WTC11 (cell line): ENCODE measurements around the gene SDK2. TPM values are rescaled to one million over a fixed set of nuclear protein-coding genes. Genes with fewer than 3 reads are reported as not detected.

Source experiments
- ATAC-seq: fragments of 200-7000 bp; cut with Tn5 transposase; 2 replicates; pipeline ENCODE4 v1.10.0; 2021; ENCODE audit warnings: mild to moderate bottlenecking, moderate library complexity
- CTCF ChIA-PET: fragments of 300-600 bp; sonication (Branson Sonifier 250); formaldehyde crosslinking; loops from one replicate; lab custom pipeline; 2021; ENCODE audit warnings: antibody characterized with exemption; lab: Charles Lee
- POLR2A ChIA-PET: fragments of 350-600 bp; sonication (Branson Sonifier 250); formaldehyde crosslinking; loops from one replicate; lab custom pipeline; 2021; ENCODE audit warnings: antibody characterized with exemption; lab: Charles Lee
- DNase-seq: peaks from one replicate; pipeline ENCODE4 v3.0.0; 2021; ENCODE audit warnings: low spot score
- H3K27ac Mint-ChIP-seq: 2 replicates; pipeline ENCODE4 v1.8.0; 2021; ENCODE audit warnings: mixed read lengths
- H3K27me3 Mint-ChIP-seq: 2 replicates; pipeline ENCODE4 v1.8.0; 2021; ENCODE audit warnings: low read depth, mild to moderate bottlenecking, moderate library complexity, mixed read lengths
- H3K36me3 Mint-ChIP-seq: 2 replicates; pipeline ENCODE4 v1.8.0; 2021; ENCODE audit warnings: mixed read lengths
- H3K4me1 Mint-ChIP-seq: 2 replicates; pipeline ENCODE4 v1.8.0; 2022; ENCODE audit warnings: mixed read lengths
- H3K4me3 Mint-ChIP-seq: 2 replicates; pipeline ENCODE4 v1.8.0; 2021; ENCODE audit warnings: mild to moderate bottlenecking, moderate library complexity, mixed read lengths
- H3K9me3 Mint-ChIP-seq: 2 replicates; pipeline ENCODE4 v1.8.0; 2021; ENCODE audit warnings: mixed read lengths
- CREB1 ChIP-seq: sonication (generic); formaldehyde crosslinking; IDR thresholded peaks from 2 replicates; pipeline ENCODE4 v1.8.0; 2023; ENCODE audit warnings: mild to moderate bottlenecking, missing genetic modification reagents
- CREM ChIP-seq: sonication (generic); formaldehyde crosslinking; IDR thresholded peaks from 2 replicates; pipeline ENCODE4 v1.8.1; 2022; ENCODE audit warnings: mild to moderate bottlenecking, missing genetic modification reagents, moderate library complexity
- FOXK1 ChIP-seq: sonication (generic); formaldehyde crosslinking; IDR thresholded peaks from 2 replicates; pipeline ENCODE4 v1.8.0; 2022; ENCODE audit warnings: mild to moderate bottlenecking, moderate library complexity, missing genetic modification reagents
- HMGXB4 ChIP-seq: sonication (generic); formaldehyde crosslinking; IDR thresholded peaks from 2 replicates; pipeline ENCODE4 v1.8.1; 2023; ENCODE audit warnings: mild to moderate bottlenecking, moderate library complexity, missing genetic modification reagents
- IRF2 ChIP-seq: sonication (generic); formaldehyde crosslinking; IDR thresholded peaks from 2 replicates; pipeline ENCODE4 v1.8.0; 2022; ENCODE audit warnings: low read depth, missing genetic modification reagents, borderline replicate concordance
- JAZF1 ChIP-seq: fragments of 250-450 bp; sonication (Bioruptor Pico); IDR thresholded peaks from 2 replicates; pipeline ENCODE4 v1.9.0; 2021; ENCODE audit warnings: moderate library complexity, mild to moderate bottlenecking, inconsistent platforms
- OVOL2 ChIP-seq: fragments of 250-450 bp; sonication (Bioruptor Pico); IDR thresholded peaks from 2 replicates; pipeline ENCODE4 v1.9.0; 2021; ENCODE audit warnings: mild to moderate bottlenecking, borderline replicate concordance
- RORB ChIP-seq: fragments of 250-450 bp; sonication (Bioruptor Pico); IDR thresholded peaks from 2 replicates; pipeline ENCODE4 v1.9.0; 2021; ENCODE audit warnings: mild to moderate bottlenecking
- SMAD4 ChIP-seq: sonication (generic); formaldehyde crosslinking; IDR thresholded peaks from 2 replicates; pipeline ENCODE4 v1.8.0; 2022; ENCODE audit warnings: mild to moderate bottlenecking, missing genetic modification reagents
- STAT6 ChIP-seq: sonication (generic); formaldehyde crosslinking; conservative IDR thresholded peaks from 2 replicates; pipeline ENCODE4 v1.8.1; 2023; ENCODE audit warnings: mild to moderate bottlenecking, low read depth, missing genetic modification reagents, moderate library complexity
- TEAD4 ChIP-seq: sonication (generic); formaldehyde crosslinking; IDR thresholded peaks from 2 replicates; pipeline ENCODE4 v1.8.0; 2022; ENCODE audit warnings: mild to moderate bottlenecking, missing genetic modification reagents
- TP53 ChIP-seq: sonication (generic); formaldehyde crosslinking; IDR thresholded peaks from 2 replicates; pipeline ENCODE4 v1.8.1; 2023; ENCODE audit warnings: mild to moderate bottlenecking, missing genetic modification reagents
- USF2 ChIP-seq: sonication (generic); formaldehyde crosslinking; IDR thresholded peaks from 2 replicates; pipeline ENCODE4 v1.8.1; 2023; ENCODE audit warnings: mild to moderate bottlenecking, missing genetic modification reagents, moderate library complexity
- ZBTB21 ChIP-seq: sonication (generic); formaldehyde crosslinking; IDR thresholded peaks from 2 replicates; pipeline ENCODE4 v1.8.1; 2023; ENCODE audit warnings: mild to moderate bottlenecking, missing genetic modification reagents, borderline replicate concordance
- ZNF671 ChIP-seq: fragments of 250-450 bp; sonication (Bioruptor Pico); IDR thresholded peaks from 2 replicates; pipeline ENCODE4 v1.8.0; 2021; ENCODE audit warnings: mild to moderate bottlenecking
- total RNA-seq: library from RNA; stranded (reverse); gene quantifications from 3 replicates; pipeline ENCODE4 v1.2.3, GENCODE V29; 2021
- TF ChIP-seq, protein P1 (sequence below): sonication (generic); formaldehyde crosslinking; IDR thresholded peaks from 2 replicates; pipeline ENCODE4 v1.8.0; 2023; ENCODE audit warnings: missing genetic modification reagents
- TF ChIP-seq, protein P2 (sequence below): sonication (generic); formaldehyde crosslinking; IDR thresholded peaks from 2 replicates; pipeline ENCODE4 v1.8.1; 2023; ENCODE audit warnings: mild to moderate bottlenecking, missing genetic modification reagents
- TF ChIP-seq, protein P3 (sequence below): sonication (generic); formaldehyde crosslinking; IDR thresholded peaks from 2 replicates; pipeline ENCODE4 v1.8.0; 2023; ENCODE audit warnings: missing genetic modification reagents, mild to moderate bottlenecking, borderline replicate concordance
- TF ChIP-seq, protein P4 (sequence below): sonication (generic); formaldehyde crosslinking; IDR thresholded peaks from 2 replicates; pipeline ENCODE4 v1.8.1; 2023; ENCODE audit warnings: mild to moderate bottlenecking, missing genetic modification reagents
- TF ChIP-seq, protein P5 (sequence below): fragments of 250-450 bp; sonication (Bioruptor Pico); IDR thresholded peaks from 2 replicates; pipeline ENCODE4 v1.9.0; 2021; ENCODE audit warnings: mild to moderate bottlenecking
- TF ChIP-seq, protein P6 (sequence below): sonication (generic); formaldehyde crosslinking; IDR thresholded peaks from 2 replicates; pipeline ENCODE4 v1.8.1; 2022; ENCODE audit warnings: missing genetic modification reagents, borderline replicate concordance

SDK2 gene
- total RNA-seq, 1 experiment from 2014 or later, result 14.8 TPM

- TF ChIP-seq STAT6 (CRISPR knock-in tag) (no peak), CREB1 (CRISPR knock-in tag) (no peak), TP53 (no peak)
- TF ChIP-seq, protein P1, sequence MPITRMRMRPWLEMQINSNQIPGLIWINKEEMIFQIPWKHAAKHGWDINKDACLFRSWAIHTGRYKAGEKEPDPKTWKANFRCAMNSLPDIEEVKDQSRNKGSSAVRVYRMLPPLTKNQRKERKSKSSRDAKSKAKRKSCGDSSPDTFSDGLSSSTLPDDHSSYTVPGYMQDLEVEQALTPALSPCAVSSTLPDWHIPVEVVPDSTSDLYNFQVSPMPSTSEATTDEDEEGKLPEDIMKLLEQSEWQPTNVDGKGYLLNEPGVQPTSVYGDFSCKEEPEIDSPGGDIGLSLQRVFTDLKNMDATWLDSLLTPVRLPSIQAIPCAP (CRISPR knock-in tag), result no peak
These were observed 197.6 kb downstream of the SDK2 start (continued) for GRCh38 chr17:73446617-73447016.

DNA sequence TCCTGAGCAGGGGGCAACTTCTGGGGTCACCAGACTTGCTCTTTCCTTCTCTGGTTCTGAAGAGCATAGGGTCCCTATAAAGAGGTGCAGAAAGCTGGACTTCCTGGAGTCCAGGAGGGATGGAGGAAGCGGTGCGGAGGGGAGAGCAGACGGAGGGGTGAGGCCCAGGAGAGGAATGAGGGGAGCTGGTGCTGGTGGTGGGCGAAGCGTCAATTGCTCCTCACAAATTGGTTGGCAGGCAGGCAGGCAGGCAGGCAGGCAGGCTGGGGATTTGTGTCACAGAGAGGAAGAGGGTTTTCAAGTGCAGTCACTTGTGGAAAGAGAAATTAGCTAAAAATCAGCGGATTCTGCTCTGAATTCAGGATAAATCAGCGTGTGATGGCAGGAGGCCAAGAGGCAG lies 198.8 kb downstream of the SDK2 start:
- POLR2A ChIA-PET, result no interaction called here
- Mint-ChIP-seq H3K9me3 (peaks cover 5% of the 10 kb centered on the region), H3K27me3 (no peaks in the 10 kb centered on the region), H3K4me3 (no peak overlapping the region), H3K36me3 (peaks cover 3% of the 10 kb centered on the region; the same call in 1 of the 2 replicates), H3K27ac (peak overlapping the region; percentile 9; the same call in 1 of the 2 replicates), H3K4me1 (0 out of 2 replicates have a peak, but pooled peaks cover 2% of the 10 kb centered on the region)
- ATAC-seq, result no peak
- CTCF ChIA-PET, result interaction anchor here (1.5 kb wide), 1 partner anchor 16 kb away, joined by 4 read pairs; no protein-coding TSS in a partner anchor
- no peak for DNase-seq
- TF ChIP-seq JAZF1 (CRISPR knock-in tag), result no peak
- no peak for TF ChIP-seq CREM (CRISPR knock-in tag)
- TF ChIP-seq ZBTB21 (CRISPR knock-in tag), result no peak
- TF ChIP-seq USF2 (CRISPR knock-in tag), result no peak
- TF ChIP-seq, protein P2, sequence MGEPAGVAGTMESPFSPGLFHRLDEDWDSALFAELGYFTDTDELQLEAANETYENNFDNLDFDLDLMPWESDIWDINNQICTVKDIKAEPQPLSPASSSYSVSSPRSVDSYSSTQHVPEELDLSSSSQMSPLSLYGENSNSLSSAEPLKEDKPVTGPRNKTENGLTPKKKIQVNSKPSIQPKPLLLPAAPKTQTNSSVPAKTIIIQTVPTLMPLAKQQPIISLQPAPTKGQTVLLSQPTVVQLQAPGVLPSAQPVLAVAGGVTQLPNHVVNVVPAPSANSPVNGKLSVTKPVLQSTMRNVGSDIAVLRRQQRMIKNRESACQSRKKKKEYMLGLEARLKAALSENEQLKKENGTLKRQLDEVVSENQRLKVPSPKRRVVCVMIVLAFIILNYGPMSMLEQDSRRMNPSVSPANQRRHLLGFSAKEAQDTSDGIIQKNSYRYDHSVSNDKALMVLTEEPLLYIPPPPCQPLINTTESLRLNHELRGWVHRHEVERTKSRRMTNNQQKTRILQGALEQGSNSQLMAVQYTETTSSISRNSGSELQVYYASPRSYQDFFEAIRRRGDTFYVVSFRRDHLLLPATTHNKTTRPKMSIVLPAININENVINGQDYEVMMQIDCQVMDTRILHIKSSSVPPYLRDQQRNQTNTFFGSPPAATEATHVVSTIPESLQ (CRISPR knock-in tag), result no peak
- TF ChIP-seq, protein P3, sequence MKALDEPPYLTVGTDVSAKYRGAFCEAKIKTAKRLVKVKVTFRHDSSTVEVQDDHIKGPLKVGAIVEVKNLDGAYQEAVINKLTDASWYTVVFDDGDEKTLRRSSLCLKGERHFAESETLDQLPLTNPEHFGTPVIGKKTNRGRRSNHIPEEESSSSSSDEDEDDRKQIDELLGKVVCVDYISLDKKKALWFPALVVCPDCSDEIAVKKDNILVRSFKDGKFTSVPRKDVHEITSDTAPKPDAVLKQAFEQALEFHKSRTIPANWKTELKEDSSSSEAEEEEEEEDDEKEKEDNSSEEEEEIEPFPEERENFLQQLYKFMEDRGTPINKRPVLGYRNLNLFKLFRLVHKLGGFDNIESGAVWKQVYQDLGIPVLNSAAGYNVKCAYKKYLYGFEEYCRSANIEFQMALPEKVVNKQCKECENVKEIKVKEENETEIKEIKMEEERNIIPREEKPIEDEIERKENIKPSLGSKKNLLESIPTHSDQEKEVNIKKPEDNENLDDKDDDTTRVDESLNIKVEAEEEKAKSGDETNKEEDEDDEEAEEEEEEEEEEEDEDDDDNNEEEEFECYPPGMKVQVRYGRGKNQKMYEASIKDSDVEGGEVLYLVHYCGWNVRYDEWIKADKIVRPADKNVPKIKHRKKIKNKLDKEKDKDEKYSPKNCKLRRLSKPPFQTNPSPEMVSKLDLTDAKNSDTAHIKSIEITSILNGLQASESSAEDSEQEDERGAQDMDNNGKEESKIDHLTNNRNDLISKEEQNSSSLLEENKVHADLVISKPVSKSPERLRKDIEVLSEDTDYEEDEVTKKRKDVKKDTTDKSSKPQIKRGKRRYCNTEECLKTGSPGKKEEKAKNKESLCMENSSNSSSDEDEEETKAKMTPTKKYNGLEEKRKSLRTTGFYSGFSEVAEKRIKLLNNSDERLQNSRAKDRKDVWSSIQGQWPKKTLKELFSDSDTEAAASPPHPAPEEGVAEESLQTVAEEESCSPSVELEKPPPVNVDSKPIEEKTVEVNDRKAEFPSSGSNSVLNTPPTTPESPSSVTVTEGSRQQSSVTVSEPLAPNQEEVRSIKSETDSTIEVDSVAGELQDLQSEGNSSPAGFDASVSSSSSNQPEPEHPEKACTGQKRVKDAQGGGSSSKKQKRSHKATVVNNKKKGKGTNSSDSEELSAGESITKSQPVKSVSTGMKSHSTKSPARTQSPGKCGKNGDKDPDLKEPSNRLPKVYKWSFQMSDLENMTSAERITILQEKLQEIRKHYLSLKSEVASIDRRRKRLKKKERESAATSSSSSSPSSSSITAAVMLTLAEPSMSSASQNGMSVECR, result no peak
- no peak for TF ChIP-seq TEAD4
- no peak for TF ChIP-seq SMAD4 (CRISPR knock-in tag)
- TF ChIP-seq IRF2 (CRISPR knock-in tag), result no peak
- no peak for TF ChIP-seq RORB (CRISPR knock-in tag)
- TF ChIP-seq, protein P4, sequence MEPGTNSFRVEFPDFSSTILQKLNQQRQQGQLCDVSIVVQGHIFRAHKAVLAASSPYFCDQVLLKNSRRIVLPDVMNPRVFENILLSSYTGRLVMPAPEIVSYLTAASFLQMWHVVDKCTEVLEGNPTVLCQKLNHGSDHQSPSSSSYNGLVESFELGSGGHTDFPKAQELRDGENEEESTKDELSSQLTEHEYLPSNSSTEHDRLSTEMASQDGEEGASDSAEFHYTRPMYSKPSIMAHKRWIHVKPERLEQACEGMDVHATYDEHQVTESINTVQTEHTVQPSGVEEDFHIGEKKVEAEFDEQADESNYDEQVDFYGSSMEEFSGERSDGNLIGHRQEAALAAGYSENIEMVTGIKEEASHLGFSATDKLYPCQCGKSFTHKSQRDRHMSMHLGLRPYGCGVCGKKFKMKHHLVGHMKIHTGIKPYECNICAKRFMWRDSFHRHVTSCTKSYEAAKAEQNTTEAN, result no peak
- TF ChIP-seq ZNF671 (CRISPR knock-in tag), result no peak
- TF ChIP-seq, protein P5, sequence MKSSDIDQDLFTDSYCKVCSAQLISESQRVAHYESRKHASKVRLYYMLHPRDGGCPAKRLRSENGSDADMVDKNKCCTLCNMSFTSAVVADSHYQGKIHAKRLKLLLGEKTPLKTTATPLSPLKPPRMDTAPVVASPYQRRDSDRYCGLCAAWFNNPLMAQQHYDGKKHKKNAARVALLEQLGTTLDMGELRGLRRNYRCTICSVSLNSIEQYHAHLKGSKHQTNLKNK (CRISPR knock-in tag), result no peak
- TF ChIP-seq, protein P6, sequence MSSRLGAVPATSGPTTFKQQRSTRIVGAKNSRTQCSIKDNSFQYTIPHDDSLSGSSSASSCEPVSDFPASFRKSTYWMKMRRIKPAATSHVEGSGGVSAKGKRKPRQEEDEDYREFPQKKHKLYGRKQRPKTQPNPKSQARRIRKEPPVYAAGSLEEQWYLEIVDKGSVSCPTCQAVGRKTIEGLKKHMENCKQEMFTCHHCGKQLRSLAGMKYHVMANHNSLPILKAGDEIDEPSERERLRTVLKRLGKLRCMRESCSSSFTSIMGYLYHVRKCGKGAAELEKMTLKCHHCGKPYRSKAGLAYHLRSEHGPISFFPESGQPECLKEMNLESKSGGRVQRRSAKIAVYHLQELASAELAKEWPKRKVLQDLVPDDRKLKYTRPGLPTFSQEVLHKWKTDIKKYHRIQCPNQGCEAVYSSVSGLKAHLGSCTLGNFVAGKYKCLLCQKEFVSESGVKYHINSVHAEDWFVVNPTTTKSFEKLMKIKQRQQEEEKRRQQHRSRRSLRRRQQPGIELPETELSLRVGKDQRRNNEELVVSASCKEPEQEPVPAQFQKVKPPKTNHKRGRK, result no peak
- TF ChIP-seq FOXK1, result no peak
- TF ChIP-seq OVOL2, result no peak
- no peak for TF ChIP-seq HMGXB4 (CRISPR knock-in tag)
- no peak for TF ChIP-seq TP53
